M059J (cell line): Measurements from ENCODE around the gene ASGR1. TPM values are rescaled to one million over a fixed set of nuclear protein-coding genes. Genes with fewer than 3 reads are reported as not detected.

Experiments
- DNase-seq: peaks from one replicate; pipeline ENCODE4 v3.0.0-alpha.2; 2012; ENCODE audit warnings: low read depth
- total RNA-seq: library from RNA; depleted of rRNA; stranded (reverse); fragments of >200 nt; shearing (Covaris generic); gene quantifications from 2 replicates; pipeline ENCODE4 v1.2.3, GENCODE V29; 2014; rRNA removed

ASGR1 gene
- total RNA-seq, 1 experiment from 2014 or later, result not detected

- no peak for DNase-seq
These were observed 54.2 kb downstream of the ASGR1 start for GRCh38 chr17:7124923-7125322.

GRCh38 chr17:7123844-7124243 lies 55.3 kb downstream of the ASGR1 start:
- no peak for DNase-seq

Other genes with a start within 250 kb of the ASGR1 start
- gene ALOX12, start 183.3 kb downstream of the ASGR1 start, total RNA-seq, result not detected in 2 replicates
- 262 and 391 TPM in 2 replicates for gene RNASEK, start 166.7 kb downstream of the ASGR1 start, total RNA-seq
- gene BCL6B, start 156.3 kb downstream of the ASGR1 start, total RNA-seq, result not detected in 2 replicates
- 0.30 and 0.54 TPM in 2 replicates for gene SLC16A13, start 143.4 kb downstream of the ASGR1 start, total RNA-seq
- not detected in 2 replicates for gene SLC16A11, start 135.3 kb downstream of the ASGR1 start, total RNA-seq
- not detected in 2 replicates for gene CLEC10A, start 99.1 kb downstream of the ASGR1 start, total RNA-seq
- gene ASGR2, start 64.5 kb downstream of the ASGR1 start, total RNA-seq, result not detected in 2 replicates
- 4.7 and 7.8 TPM in 2 replicates for gene DLG4, start 40.5 kb upstream of the ASGR1 start, total RNA-seq
- gene ACADVL, start 40.6 kb upstream of the ASGR1 start, total RNA-seq, result 294 and 491 TPM in 2 replicates
- gene DVL2, start 55.1 kb upstream of the ASGR1 start, total RNA-seq, result 23.9 and 39.1 TPM in 2 replicates
- gene PHF23, start 60.1 kb upstream of the ASGR1 start, total RNA-seq, result 49.6 and 53.3 TPM in 2 replicates
- 575 and 595 TPM in 2 replicates for gene GABARAP, start 63.1 kb upstream of the ASGR1 start, total RNA-seq
- 38.4 and 42.6 TPM in 2 replicates for gene CTDNEP1, start 72.4 kb upstream of the ASGR1 start, total RNA-seq
- gene ELP5, start 72.8 kb upstream of the ASGR1 start, total RNA-seq, result 75.1 and 75.3 TPM in 2 replicates
- 0.10 and 2.4 TPM in 2 replicates for gene CLDN7, start 83.1 kb upstream of the ASGR1 start, total RNA-seq
- 0.44 TPM in 1 of 2 replicates, not detected in the other for gene SLC2A4, start 102.3 kb upstream of the ASGR1 start, total RNA-seq
- 0.39 and 0.79 TPM in 2 replicates for gene YBX2, start 115.3 kb upstream of the ASGR1 start, total RNA-seq
- gene EIF5A, start 128.3 kb upstream of the ASGR1 start, total RNA-seq, result 428 and 432 TPM in 2 replicates
- gene GPS2, start 136.0 kb upstream of the ASGR1 start, total RNA-seq, result 94.3 and 118 TPM in 2 replicates
- 3.6 and 8.0 TPM in 2 replicates for gene NEURL4, start 150.0 kb upstream of the ASGR1 start, total RNA-seq
- gene ACAP1, start 157.2 kb upstream of the ASGR1 start, total RNA-seq, result not detected in 2 replicates
- 3.5 and 7.1 TPM in 2 replicates for gene KCTD11, start 172.8 kb upstream of the ASGR1 start, total RNA-seq
- not detected in 2 replicates for gene TMEM95, start 175.8 kb upstream of the ASGR1 start, total RNA-seq
- 0.62 and 0.67 TPM in 2 replicates for gene TNK1, start 201.7 kb upstream of the ASGR1 start, total RNA-seq
- 17.0 and 29.2 TPM in 2 replicates for gene PLSCR3, start 215.2 kb upstream of the ASGR1 start, total RNA-seq
- 122 and 146 TPM in 2 replicates for gene TMEM256, start 224.7 kb upstream of the ASGR1 start, total RNA-seq
- 8.9 and 16.5 TPM in 2 replicates for gene NLGN2, start 228.5 kb upstream of the ASGR1 start, total RNA-seq
- not detected in 2 replicates for gene SPEM1, start 241.0 kb upstream of the ASGR1 start, total RNA-seq
- not detected in 2 replicates for gene SPEM2, start 246.2 kb upstream of the ASGR1 start, total RNA-seq
- not detected in 2 replicates for gene SPEM3, start 249.5 kb upstream of the ASGR1 start, total RNA-seq